MCF 10A (cell line): ENCODE results near the gene OPN5. TPM values are rescaled to one million over a fixed set of nuclear protein-coding genes. Genes with fewer than 3 reads are reported as not detected.

Experiments
- BruUV-seq: library from RNA; stranded (reverse); fragments of 400-500 nt; replicated peaks from 2 replicates; lab custom pipeline; 2021; lab: Mats Ljungman, UMichigan
- CTCF ChIA-PET: fragments of 300-600 bp; sonication (Branson Sonifier 250); formaldehyde crosslinking; extraction: SDS; loops from one replicate; lab custom pipeline; 2021; ENCODE audit warnings: antibody characterized with exemption, inconsistent platforms; lab: Yijun Ruan, JAX
- POLR2A ChIA-PET: fragments of 300-600, 350-650 bp; sonication (Branson Sonifier 250); formaldehyde crosslinking; extraction: SDS; loops from one replicate; lab custom pipeline; 2020; ENCODE audit warnings: antibody characterized with exemption, inconsistent platforms; lab: Yijun Ruan, JAX
- DNase-seq: peaks from one replicate; pipeline ENCODE4 v3.0.0-alpha.2; 2018; ENCODE audit not compliant: unreplicated experiment
- H3K27ac Mint-ChIP-seq: one replicate; pipeline ENCODE4 v1.8.0; 2022; ENCODE audit warnings: mild to moderate bottlenecking, low read depth, mixed read lengths; ENCODE audit not compliant: unreplicated experiment
- H3K27me3 Mint-ChIP-seq: one replicate; pipeline ENCODE4 v1.8.0; 2022; ENCODE audit warnings: mixed read lengths; ENCODE audit not compliant: insufficient read depth, unreplicated experiment
- H3K36me3 Mint-ChIP-seq: one replicate; pipeline ENCODE4 v1.8.0; 2022; ENCODE audit warnings: mild to moderate bottlenecking, moderate library complexity, mixed read lengths; ENCODE audit not compliant: insufficient read depth, unreplicated experiment
- H3K4me1 Mint-ChIP-seq: one replicate; pipeline ENCODE4 v1.8.0; 2022; ENCODE audit warnings: mixed read lengths; ENCODE audit not compliant: insufficient read depth, unreplicated experiment
- H3K4me3 Mint-ChIP-seq: one replicate; pipeline ENCODE4 v1.8.0; 2022; ENCODE audit warnings: mild to moderate bottlenecking, moderate library complexity, mixed read lengths; ENCODE audit not compliant: unreplicated experiment
- H3K9me3 Mint-ChIP-seq: one replicate; pipeline ENCODE4 v1.8.0; 2022; ENCODE audit warnings: mixed read lengths; ENCODE audit not compliant: unreplicated experiment
- intact Hi-C: fragments of 100-400 bp; cut with micrococcal nuclease; formaldehyde crosslinking; loops from 2 replicates; pipeline ENCODE4 v1.14.1; 2022
- total RNA-seq: library from RNA; stranded (reverse); gene quantifications from 2 replicates; pipeline ENCODE4 v1.2.3, GENCODE V29; 2022
- TF ChIP-seq, protein P1 (sequence below): fragments of 200-600 bp; IDR thresholded peaks from one replicate; pipeline ENCODE4 v1.8.0; 2022; ENCODE audit warnings: antibody characterized with exemption, mild to moderate bottlenecking; ENCODE audit not compliant: unreplicated experiment

Gene OPN5
- total RNA-seq, 1 experiment from 2014 or later, result not detected

DNA sequence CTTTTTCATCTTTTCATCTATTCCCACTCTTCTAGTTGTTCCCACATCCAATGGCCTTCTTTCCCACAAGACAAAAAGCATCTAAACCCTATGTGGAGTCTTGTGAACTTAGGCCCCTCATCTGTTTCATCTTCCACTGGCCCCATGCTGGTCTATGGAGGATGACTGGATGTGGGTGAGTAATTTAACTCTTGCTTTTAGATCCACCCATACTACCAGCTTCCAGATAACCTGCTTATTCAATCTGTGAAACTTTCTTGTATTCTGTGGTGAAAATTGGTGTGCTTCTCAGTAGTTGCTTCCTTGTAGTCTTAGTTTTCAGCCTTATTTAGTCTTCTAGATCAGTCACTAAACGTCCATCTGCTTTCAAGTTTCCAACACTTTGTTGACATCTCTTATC lies 64.9 kb downstream of the OPN5 start:
- ChIA-PET POLR2A (no interaction called here), CTCF (no interaction called here)
- TF ChIP-seq, protein P1, sequence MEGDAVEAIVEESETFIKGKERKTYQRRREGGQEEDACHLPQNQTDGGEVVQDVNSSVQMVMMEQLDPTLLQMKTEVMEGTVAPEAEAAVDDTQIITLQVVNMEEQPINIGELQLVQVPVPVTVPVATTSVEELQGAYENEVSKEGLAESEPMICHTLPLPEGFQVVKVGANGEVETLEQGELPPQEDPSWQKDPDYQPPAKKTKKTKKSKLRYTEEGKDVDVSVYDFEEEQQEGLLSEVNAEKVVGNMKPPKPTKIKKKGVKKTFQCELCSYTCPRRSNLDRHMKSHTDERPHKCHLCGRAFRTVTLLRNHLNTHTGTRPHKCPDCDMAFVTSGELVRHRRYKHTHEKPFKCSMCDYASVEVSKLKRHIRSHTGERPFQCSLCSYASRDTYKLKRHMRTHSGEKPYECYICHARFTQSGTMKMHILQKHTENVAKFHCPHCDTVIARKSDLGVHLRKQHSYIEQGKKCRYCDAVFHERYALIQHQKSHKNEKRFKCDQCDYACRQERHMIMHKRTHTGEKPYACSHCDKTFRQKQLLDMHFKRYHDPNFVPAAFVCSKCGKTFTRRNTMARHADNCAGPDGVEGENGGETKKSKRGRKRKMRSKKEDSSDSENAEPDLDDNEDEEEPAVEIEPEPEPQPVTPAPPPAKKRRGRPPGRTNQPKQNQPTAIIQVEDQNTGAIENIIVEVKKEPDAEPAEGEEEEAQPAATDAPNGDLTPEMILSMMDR, result no peak
- H3K9me3 Mint-ChIP-seq, result no peaks in the 10 kb centered on the region
- H3K36me3 Mint-ChIP-seq, result no peaks in the 10 kb centered on the region
- BruUV-seq, result no TSS peak
- H3K27me3 Mint-ChIP-seq, result no peaks in the 10 kb centered on the region
- intact Hi-C loops, result no loop called here
- H3K4me3 Mint-ChIP-seq, result no peak overlapping the region
- H3K4me1 Mint-ChIP-seq, result no peaks in the 10 kb centered on the region
- no peak overlapping the region for H3K27ac Mint-ChIP-seq
- no peak for DNase-seq

DNA sequence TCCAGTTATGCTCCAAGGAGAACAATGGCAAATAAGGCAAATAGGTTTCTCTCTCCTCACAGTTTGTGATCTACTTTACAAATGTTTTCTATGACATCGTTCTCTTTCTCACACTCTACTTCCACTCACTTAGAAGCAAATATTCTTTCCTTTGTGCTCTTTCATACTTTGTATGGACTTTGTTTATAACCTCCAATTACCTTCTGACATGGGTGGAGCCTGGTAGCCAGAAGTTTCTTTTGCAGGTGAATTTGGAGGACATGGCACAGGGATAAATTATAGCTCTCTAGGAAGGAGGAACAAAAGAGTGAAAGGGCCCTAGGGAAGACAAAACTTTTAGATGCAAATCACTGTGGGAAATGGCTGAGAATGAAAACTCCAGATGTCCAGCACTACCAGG lies 69.3 kb downstream of the OPN5 start:
- intact Hi-C loops, result no loop called here
- Mint-ChIP-seq H3K4me3 (no peak overlapping the region), H3K9me3 (no peaks in the 10 kb centered on the region), H3K27ac (no peak overlapping the region), H3K27me3 (no peaks in the 10 kb centered on the region), H3K4me1 (peaks cover 5% of the 10 kb centered on the region), H3K36me3 (no peaks in the 10 kb centered on the region)
- TF ChIP-seq, protein P1, result no peak
- no TSS peak for BruUV-seq
- POLR2A ChIA-PET, result interaction anchor here (0.6 kb wide), 1 partner anchor 191 kb away, joined by 3 read pairs; no protein-coding TSS in a partner anchor
- CTCF ChIA-PET, result interaction anchor here (0.6 kb wide), 1 partner anchor 1969 kb away, joined by 5 read pairs; no protein-coding TSS in a partner anchor
- DNase-seq, result no peak

- H3K36me3 Mint-ChIP-seq, result no peaks in the 10 kb centered on the region
- no peaks in the 10 kb centered on the region for H3K27me3 Mint-ChIP-seq
- DNase-seq, result peak; percentile 23
- H3K9me3 Mint-ChIP-seq, result no peaks in the 10 kb centered on the region
- intact Hi-C loops, result no loop called here
- H3K4me3 Mint-ChIP-seq, result no peak overlapping the region
- TF ChIP-seq, protein P1, result no peak
- no peak overlapping the region for H3K27ac Mint-ChIP-seq
- H3K4me1 Mint-ChIP-seq, result peaks cover 5% of the 10 kb centered on the region
- BruUV-seq, result no TSS peak
- CTCF ChIA-PET, result interaction anchor here (0.6 kb wide), 1 partner anchor 10 kb away, joined by 3 read pairs; no protein-coding TSS in a partner anchor
- POLR2A ChIA-PET, result interaction anchor here (0.6 to 1.3 kb wide), 3 partner anchors 10 to 232 kb away, joined by 3 to 6 read pairs (median 3); no protein-coding TSS in a partner anchor
Observed at GRCh38 chr6:47852727-47853126, 70.9 kb downstream of the OPN5 start.

GRCh38 chr6:47853766-47854165 lies 71.9 kb downstream of the OPN5 start:
- Mint-ChIP-seq H3K9me3 (no peaks in the 10 kb centered on the region), H3K4me1 (peaks cover 5% of the 10 kb centered on the region), H3K4me3 (no peak overlapping the region), H3K27ac (no peak overlapping the region), H3K36me3 (no peaks in the 10 kb centered on the region), H3K27me3 (no peaks in the 10 kb centered on the region)
- TF ChIP-seq, protein P1, result no peak
- intact Hi-C loops, result no loop called here
- POLR2A ChIA-PET, result interaction anchor here (1.3 kb wide), 1 partner anchor 11 kb away, joined by 6 read pairs; no protein-coding TSS in a partner anchor
- no peak for DNase-seq
- no TSS peak for BruUV-seq
- CTCF ChIA-PET, result no interaction called here
